BLaER1 (cell line): ENCODE measurements around the gene LRRC10B.

Source experiments
- H3K27ac ChIP-seq: shearing (Covaris generic); formaldehyde crosslinking; 2 replicates; pipeline ENCODE4 v1.8.1; 2022
- H3K27me3 ChIP-seq: shearing (Covaris generic); formaldehyde crosslinking; 2 replicates; pipeline ENCODE4 v1.8.1; 2022
- H3K36me3 ChIP-seq: shearing (Covaris generic); formaldehyde crosslinking; 2 replicates; pipeline ENCODE4 v1.8.1; 2022
- H3K4me1 ChIP-seq: shearing (Covaris generic); formaldehyde crosslinking; 2 replicates; pipeline ENCODE4 v1.8.1; 2022
- H3K4me2 ChIP-seq: shearing (Covaris generic); formaldehyde crosslinking; 2 replicates; pipeline ENCODE4 v1.8.1; 2022
- H3K4me3 ChIP-seq: shearing (Covaris generic); formaldehyde crosslinking; 2 replicates; pipeline ENCODE4 v1.8.1; 2022
- H3K9ac ChIP-seq: shearing (Covaris generic); formaldehyde crosslinking; 2 replicates; pipeline ENCODE4 v1.8.1; 2022
- H3K9me3 ChIP-seq: shearing (Covaris generic); formaldehyde crosslinking; 2 replicates; pipeline ENCODE4 v1.8.1; 2022
- H4K20me1 ChIP-seq: shearing (Covaris generic); formaldehyde crosslinking; 2 replicates; pipeline ENCODE4 v1.8.1; 2022
- Cebpa-rat ChIP-seq: shearing (Covaris generic); IDR thresholded peaks from 2 replicates; pipeline ENCODE4 v1.8.1; 2022

LRRC10B gene

DNA sequence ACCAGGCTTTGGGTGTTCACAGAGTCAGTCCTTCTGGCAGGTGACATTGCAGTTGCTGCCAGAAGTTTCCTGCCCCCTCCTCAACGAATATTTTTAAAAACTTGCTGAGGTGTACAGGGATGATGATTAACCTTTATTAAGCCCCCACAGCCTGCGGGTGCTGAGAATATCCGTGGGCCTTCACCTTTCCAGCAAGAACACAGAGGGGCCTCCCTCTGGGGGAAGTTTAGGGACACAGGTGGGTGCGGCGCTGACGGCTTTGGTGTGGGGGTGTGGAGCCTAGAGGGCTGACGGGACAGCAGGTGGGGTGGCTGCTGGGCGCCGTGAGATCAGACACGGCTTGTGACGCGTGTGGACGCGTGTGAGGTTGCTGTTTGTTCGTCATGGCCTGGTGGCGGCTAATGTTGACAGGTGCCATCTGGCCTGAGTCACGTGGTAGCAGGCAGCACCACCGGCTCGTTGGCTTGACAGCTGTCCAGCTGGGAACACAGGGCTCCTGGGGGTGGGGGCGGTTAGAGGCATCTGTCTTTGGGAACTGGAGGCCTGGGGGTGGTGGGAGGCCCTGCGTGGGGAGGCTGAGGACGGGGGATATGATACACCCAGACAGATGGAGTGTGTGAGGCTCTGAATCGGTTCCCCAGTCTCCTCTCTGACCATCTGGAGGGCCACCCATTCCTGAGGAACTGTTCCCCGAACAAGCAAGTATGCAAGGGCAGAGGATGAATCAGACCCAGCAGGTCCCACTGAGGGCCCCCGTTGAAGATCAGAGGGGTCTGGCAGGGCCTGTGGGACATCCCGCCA, 12.5 kb upstream of the LRRC10B start:
- H3K4me2 ChIP-seq, result no peak overlapping the region
- H3K4me3 ChIP-seq, result no peak overlapping the region
- no peak for TF ChIP-seq Cebpa-rat
- H4K20me1 ChIP-seq, result no peaks in the 10 kb centered on the region
- H3K9me3 ChIP-seq, result no peaks in the 10 kb centered on the region
- H3K36me3 ChIP-seq, result no peaks in the 10 kb centered on the region
- H3K27ac ChIP-seq, result no peak overlapping the region
- no peaks in the 10 kb centered on the region for H3K27me3 ChIP-seq
- H3K4me1 ChIP-seq, result peaks cover 11% of the 10 kb centered on the region
- H3K9ac ChIP-seq, result no peak overlapping the region

DNA sequence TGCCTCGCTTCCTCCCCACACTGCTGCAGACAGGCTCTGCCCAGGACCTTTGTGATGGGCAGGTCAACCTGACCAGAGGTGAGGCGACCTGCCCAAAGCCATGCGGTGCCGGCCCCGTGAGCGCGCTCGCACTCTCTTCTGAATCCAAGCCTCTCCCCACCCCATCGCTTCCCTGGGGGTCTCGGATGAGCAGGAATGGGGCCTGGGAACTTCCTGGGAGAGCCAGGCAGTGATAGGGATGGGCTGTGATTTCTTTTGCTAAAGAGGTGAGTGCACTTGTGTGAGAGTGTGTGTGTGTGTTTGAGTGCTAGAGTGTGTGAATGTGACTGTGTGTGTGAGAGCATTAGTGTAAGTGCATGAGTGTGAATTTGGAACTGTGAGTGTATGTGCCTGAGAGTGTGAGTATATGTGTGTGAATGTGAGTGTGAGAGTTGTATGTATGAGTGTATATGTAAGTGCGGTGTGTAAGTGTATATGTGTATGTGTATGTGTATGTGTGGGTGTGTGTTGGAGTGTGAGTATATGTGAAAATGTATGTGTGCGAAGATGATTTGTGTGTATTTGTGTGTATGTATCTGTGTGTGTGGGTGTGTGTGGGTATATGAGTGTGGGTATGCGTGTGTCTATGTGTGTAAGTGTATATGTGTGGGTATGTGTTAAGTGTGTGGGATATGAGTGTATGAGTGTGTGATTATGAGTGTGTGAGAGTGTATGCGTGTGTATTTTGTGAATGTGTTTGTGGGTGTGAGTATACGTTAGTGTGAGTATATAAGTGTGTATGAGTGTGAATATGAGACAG, 11.7 kb upstream of the LRRC10B start:
- H3K9ac ChIP-seq, result no peak overlapping the region
- H3K27me3 ChIP-seq, result no peaks in the 10 kb centered on the region
- no peak for TF ChIP-seq Cebpa-rat
- H3K4me1 ChIP-seq, result 0 out of 2 replicates have a peak, but pooled peaks cover 4% of the 10 kb centered on the region
- no peak overlapping the region for H3K4me2 ChIP-seq
- H3K9me3 ChIP-seq, result no peaks in the 10 kb centered on the region
- H3K4me3 ChIP-seq, result no peak overlapping the region
- no peak overlapping the region for H3K27ac ChIP-seq
- no peaks in the 10 kb centered on the region for H3K36me3 ChIP-seq
- no peaks in the 10 kb centered on the region for H4K20me1 ChIP-seq

DNA sequence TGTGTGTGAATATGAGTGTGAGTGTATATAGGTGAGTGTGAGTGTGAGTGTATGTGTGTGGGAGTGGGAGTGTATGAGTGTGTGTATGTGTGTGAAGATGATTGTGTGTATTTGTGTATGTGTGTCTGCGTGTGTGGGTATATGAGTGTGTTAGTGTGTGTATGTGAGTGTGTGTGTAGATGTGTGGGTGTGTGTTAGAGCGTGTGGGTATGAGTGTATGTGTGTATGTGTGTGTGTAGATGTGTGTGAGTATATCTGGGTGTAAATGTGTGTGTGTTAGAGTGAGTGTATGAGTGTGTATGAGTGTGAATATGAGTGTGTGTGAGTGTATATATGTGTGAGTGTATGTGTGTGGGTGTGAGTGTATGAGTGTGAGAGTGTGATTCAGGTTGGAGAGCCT, 11.1 kb upstream of the LRRC10B start:
- no peak overlapping the region for H3K9ac ChIP-seq
- no peak overlapping the region for H3K27ac ChIP-seq
- H3K9me3 ChIP-seq, result no peaks in the 10 kb centered on the region
- no peaks in the 10 kb centered on the region for H3K27me3 ChIP-seq
- no peaks in the 10 kb centered on the region for H4K20me1 ChIP-seq
- no peak overlapping the region for H3K4me3 ChIP-seq
- H3K4me1 ChIP-seq, result 0 out of 2 replicates have a peak, but pooled peaks cover 4% of the 10 kb centered on the region
- no peaks in the 10 kb centered on the region for H3K36me3 ChIP-seq
- no peak for TF ChIP-seq Cebpa-rat
- no peak overlapping the region for H3K4me2 ChIP-seq

DNA sequence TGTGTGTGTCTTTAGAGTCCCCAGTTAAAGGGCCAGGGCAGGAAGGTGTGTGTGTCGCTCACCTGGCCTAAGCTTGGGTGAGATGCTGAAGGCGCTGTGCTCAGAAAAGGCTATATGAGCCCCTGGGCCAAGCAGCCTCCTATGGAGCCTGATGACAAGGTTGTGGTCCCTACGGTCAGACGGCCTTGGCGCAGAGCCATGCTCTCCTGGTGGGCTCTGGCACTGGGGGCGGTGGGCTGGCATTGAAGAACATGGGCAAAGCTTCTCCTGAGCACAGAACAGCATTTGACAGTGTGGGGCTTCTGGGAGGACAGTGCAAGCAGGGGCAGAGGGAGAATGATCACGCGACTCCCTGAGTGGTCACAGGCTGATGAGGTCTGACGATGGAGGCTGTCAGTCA, 10.7 kb upstream of the LRRC10B start:
- H3K4me1 ChIP-seq, result 0 out of 2 replicates have a peak, but pooled peaks cover 4% of the 10 kb centered on the region
- H3K36me3 ChIP-seq, result no peaks in the 10 kb centered on the region
- H3K27ac ChIP-seq, result no peak overlapping the region
- H4K20me1 ChIP-seq, result no peaks in the 10 kb centered on the region
- no peak overlapping the region for H3K4me2 ChIP-seq
- H3K9me3 ChIP-seq, result no peaks in the 10 kb centered on the region
- no peaks in the 10 kb centered on the region for H3K27me3 ChIP-seq
- H3K4me3 ChIP-seq, result no peak overlapping the region
- no peak for TF ChIP-seq Cebpa-rat
- H3K9ac ChIP-seq, result no peak overlapping the region

DNA sequence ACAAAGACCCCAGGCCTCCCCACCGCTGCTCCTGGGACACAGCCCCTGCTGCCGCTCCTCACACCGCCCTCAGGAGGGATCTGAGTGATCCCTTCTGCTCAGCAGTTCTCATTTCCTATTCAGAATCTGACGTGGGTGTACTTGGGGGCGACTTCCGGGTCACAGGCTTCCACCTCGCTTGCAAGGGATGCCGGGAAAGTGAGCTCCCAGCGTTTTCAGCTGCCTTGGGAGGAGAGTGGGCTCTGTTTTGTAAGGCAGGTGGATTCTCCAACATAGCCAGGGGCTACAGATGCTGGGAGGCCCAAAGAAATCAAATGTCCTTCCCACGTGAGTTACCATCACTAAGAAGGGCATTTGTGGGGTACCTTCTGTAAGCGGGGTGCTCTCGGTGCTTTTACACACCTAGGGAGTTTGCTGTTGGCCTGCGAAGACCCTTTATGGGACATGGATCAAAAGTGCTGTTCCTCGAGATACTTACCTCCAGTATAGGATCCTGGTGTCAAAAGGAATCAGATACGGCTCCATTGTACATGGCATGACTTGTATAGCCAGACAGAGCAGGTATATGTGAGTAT, 9.7 kb upstream of the LRRC10B start:
- Histone ChIP-seq H3K27me3 (no peaks in the 10 kb centered on the region), H3K4me1 (0 out of 2 replicates have a peak, but pooled peaks cover 4% of the 10 kb centered on the region), H3K9ac (no peak overlapping the region), H3K4me2 (no peak overlapping the region), H3K4me3 (no peak overlapping the region), H3K36me3 (no peaks in the 10 kb centered on the region), H3K9me3 (no peaks in the 10 kb centered on the region), H3K27ac (no peak overlapping the region), H4K20me1 (no peaks in the 10 kb centered on the region)
- TF ChIP-seq Cebpa-rat, result no peak

DNA sequence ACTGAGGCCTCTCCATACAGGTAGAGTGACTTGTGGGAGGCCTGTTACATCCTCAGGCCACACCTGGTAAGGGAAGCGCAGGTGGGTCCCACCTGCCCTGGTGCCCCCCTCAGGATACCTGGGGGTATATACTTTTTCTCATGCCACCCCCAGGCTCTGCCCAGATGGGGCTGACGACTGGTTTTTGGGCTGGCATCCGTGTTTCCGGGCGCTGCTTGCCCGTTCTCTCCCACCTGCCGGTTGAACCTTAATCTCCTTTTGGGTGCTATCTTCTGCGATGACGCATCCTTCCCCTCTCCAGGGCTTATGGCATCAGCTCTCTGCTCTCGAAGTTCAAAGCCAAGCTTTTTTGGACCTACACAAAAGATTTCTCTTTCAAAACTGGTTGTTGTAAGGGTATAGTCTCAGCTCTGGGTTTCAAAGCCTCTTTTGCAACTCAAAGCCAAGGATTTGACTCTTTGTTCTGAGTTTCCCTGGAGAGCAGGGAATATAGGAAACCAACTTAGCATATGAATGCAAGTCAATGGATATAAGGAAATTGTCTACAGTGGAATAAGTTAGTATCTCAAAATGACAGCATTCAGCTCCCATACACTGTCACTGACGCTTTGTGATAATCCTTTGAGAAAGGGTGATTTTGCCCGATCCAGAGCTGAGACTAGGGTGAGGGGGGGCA, 8.6 kb upstream of the LRRC10B start:
- Histone ChIP-seq H4K20me1 (no peaks in the 10 kb centered on the region), H3K4me1 (0 out of 2 replicates have a peak, but pooled peaks cover 4% of the 10 kb centered on the region), H3K27me3 (0 out of 2 replicates have a peak, but pooled peaks cover 2% of the 10 kb centered on the region), H3K4me3 (no peak overlapping the region), H3K36me3 (no peaks in the 10 kb centered on the region), H3K27ac (no peak overlapping the region), H3K4me2 (no peak overlapping the region), H3K9ac (no peak overlapping the region), H3K9me3 (no peaks in the 10 kb centered on the region)
- no peak for TF ChIP-seq Cebpa-rat

DNA sequence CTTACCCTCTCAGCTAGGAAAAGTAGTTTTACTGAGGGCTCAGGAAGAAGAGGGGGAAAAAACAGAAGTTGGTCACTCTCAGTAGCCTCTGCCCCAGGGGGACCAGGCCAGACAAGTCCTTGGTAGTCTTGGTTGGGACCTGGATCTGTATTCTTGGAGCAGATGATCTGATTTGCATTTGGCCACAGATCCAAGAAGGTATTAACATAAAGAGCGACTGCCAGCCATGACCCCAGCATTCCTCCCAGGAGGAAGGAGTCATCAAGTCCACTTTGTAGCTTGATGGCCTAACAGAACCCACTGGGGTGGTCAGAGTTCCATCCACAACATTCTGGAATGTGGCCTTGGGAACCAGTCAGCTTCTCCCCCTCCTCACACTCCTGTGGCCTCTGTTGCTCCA, 6.0 kb upstream of the LRRC10B start:
- no peak for TF ChIP-seq Cebpa-rat
- Histone ChIP-seq H4K20me1 (peaks cover 4% of the 10 kb centered on the region), H3K4me2 (no peak overlapping the region), H3K4me3 (no peak overlapping the region), H3K27me3 (peaks cover 27% of the 10 kb centered on the region), H3K36me3 (no peaks in the 10 kb centered on the region), H3K9me3 (no peaks in the 10 kb centered on the region), H3K4me1 (peaks cover 6% of the 10 kb centered on the region; the same call in 1 of the 2 replicates), H3K27ac (no peak overlapping the region), H3K9ac (no peak overlapping the region)

DNA sequence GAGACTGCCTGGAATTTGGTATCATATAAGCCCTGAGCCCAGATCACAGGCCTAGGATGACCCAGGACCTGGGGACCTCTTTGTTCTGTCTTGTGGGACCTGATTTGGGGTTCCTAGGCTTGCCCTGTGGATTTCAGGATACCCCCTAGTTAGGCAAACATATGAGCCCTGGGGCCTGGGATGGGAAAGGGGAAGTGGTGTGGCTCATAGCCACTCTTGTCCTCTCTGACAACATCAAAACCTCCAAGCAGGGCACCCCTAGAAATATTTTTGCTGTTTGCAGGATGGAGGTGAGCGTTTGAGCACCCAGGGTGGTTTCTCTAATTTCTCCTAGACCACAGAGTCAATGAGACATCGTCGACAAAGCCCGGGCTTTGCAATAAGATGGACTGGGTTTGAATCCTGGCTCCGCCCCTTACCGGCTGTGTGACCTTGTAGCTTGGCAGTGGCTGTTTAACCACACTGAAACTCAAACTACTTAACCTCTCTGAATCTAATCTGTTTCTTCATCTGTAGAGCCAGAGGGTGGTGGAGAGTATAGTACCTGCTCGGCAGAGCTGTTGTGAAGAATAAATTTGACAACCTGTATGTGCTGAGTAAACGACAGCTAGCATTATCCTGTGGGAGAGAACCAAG, 5.3 kb upstream of the LRRC10B start:
- TF ChIP-seq Cebpa-rat, result no peak
- Histone ChIP-seq H3K9ac (no peak overlapping the region), H3K4me3 (no peak overlapping the region), H3K4me1 (peaks cover 13% of the 10 kb centered on the region), H3K27ac (no peak overlapping the region), H3K27me3 (peaks cover 35% of the 10 kb centered on the region), H3K4me2 (no peak overlapping the region), H4K20me1 (peaks cover 12% of the 10 kb centered on the region), H3K9me3 (no peaks in the 10 kb centered on the region), H3K36me3 (no peaks in the 10 kb centered on the region)

DNA sequence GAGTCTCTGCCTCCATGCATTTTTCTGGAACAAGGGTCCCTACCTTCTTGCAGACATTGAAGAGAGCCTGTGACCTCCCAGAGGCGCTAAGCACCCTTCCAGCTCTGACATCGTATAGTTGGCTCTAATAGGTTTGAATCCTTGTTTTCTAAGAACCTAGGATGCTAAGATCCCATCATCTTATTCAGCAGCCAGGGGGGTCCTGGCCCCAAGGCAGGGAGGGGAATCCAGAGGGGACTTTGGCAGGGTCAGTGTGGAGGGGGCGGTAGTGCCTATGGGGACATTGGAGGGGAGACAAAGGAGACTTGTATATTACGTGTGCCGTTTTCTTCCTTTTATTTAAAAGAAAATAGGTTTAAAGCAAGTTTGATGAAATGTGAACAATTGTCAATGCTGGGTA, 3.4 kb upstream of the LRRC10B start:
- Histone ChIP-seq H3K9ac (no peak overlapping the region), H3K4me1 (peaks cover 18% of the 10 kb centered on the region), H3K9me3 (no peaks in the 10 kb centered on the region), H4K20me1 (peaks cover 13% of the 10 kb centered on the region), H3K36me3 (no peaks in the 10 kb centered on the region), H3K27me3 (peaks cover 52% of the 10 kb centered on the region), H3K4me3 (no peak overlapping the region), H3K4me2 (no peak overlapping the region), H3K27ac (no peak overlapping the region)
- TF ChIP-seq Cebpa-rat, result no peak
